Measurements from ENCODE around the gene LUZP4.

LUZP4 gene

DNA sequence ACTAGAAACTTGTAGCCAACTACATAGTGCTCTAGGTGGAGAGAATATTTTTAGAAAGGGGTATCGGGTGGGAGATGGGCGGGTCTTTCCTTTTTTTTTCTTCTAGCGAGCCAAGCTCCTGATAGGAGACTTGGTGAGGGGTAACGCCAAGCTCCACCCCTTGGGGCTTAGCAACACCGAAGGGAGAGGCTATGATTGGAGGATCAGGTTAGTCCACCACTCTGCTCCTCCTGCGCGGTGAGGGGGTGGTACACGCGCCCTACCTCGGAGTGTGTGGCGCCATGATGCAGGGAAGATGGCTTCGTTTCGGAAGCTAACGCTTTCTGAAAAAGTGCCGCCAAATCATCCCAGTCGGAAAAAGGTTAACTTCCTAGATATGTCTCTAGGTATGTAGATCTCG is at the start of gene LUZP4:
Gene LUZP4, plus strand, starts transcription at position 251 of the 400 bp plus-strand sequence. Its CDS starts 45 bp downstream, at position 296.
- Histone ChIP-seq H3K36me3 (no peaks in the 10 kb centered on the region), H3K27me3 (no peaks in the 10 kb centered on the region), H3K27ac (no peak within 1 kb of the TSS), H3K4me3 (no peak within 1 kb of the TSS), H3K4me1 (no peaks in the 10 kb centered on the region), H3K9me3 (peaks cover 0 to 10% (median 0%) of the 10 kb centered on the region in 3 donors)
- intact Hi-C loops (cut with DNase I; ENCODE audit: low total_unique reads) = no loop called here
- TF ChIP-seq, protein P1, sequence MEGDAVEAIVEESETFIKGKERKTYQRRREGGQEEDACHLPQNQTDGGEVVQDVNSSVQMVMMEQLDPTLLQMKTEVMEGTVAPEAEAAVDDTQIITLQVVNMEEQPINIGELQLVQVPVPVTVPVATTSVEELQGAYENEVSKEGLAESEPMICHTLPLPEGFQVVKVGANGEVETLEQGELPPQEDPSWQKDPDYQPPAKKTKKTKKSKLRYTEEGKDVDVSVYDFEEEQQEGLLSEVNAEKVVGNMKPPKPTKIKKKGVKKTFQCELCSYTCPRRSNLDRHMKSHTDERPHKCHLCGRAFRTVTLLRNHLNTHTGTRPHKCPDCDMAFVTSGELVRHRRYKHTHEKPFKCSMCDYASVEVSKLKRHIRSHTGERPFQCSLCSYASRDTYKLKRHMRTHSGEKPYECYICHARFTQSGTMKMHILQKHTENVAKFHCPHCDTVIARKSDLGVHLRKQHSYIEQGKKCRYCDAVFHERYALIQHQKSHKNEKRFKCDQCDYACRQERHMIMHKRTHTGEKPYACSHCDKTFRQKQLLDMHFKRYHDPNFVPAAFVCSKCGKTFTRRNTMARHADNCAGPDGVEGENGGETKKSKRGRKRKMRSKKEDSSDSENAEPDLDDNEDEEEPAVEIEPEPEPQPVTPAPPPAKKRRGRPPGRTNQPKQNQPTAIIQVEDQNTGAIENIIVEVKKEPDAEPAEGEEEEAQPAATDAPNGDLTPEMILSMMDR (IDR thresholded peaks at IDR 0.05) = no peak
- DNase-seq = no peak

- Histone ChIP-seq H3K9me3 (no peaks in the 10 kb centered on the region), H3K36me3 (no peaks in the 10 kb centered on the region), H3K27ac (no peak overlapping the region), H3K4me1 (no peaks in the 10 kb centered on the region), H3K4me3 (no peak overlapping the region), H3K27me3 (no peaks in the 10 kb centered on the region)
- no peak for DNase-seq
- TF ChIP-seq, protein P1 (IDR thresholded peaks at IDR 0.05) = no peak
- intact Hi-C loops (cut with DNase I; ENCODE audit: low total_unique reads) = no loop called here
These were observed 37.9 kb upstream of the LUZP4 start for GRCh38 chrX:115251458-115252233.

DNA sequence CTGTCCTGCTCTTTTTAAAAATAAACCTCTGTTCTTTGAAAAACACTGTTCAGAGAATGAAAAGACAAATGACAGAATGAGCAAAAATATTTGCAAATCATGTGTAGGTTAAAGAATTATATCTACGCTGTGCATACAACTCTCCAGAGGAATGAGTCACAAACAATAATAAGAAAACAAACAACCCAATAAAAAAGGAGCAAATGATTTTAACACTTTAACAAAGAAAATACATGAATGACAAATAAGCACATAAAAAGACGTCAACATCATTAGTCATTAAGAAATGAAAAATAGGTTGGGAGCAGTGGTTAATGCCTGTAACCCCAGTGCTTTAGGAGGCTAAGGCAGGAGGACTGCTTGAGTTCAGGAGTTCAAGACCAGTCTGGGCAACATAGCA is 34.5 kb upstream of the LUZP4 start:
- Histone ChIP-seq H3K4me1 (no peaks in the 10 kb centered on the region), H3K36me3 (no peaks in the 10 kb centered on the region), H3K4me3 (no peak overlapping the region), H3K27ac (no peak overlapping the region), H3K9me3 (no peaks in the 10 kb centered on the region), H3K27me3 (no peaks in the 10 kb centered on the region)
- DNase-seq = no peak
- TF ChIP-seq, protein P1 (IDR thresholded peaks at IDR 0.05) = no peak
- intact Hi-C loops (cut with DNase I; ENCODE audit: low total_unique reads) = no loop called here

- no peak for DNase-seq
- Histone ChIP-seq H3K4me3 (no peak overlapping the region), H3K27ac (no peak overlapping the region), H3K36me3 (no peaks in the 10 kb centered on the region), H3K9me3 (no peaks in the 10 kb centered on the region), H3K27me3 (no peaks in the 10 kb centered on the region), H3K4me1 (no peaks in the 10 kb centered on the region)
- TF ChIP-seq, protein P1 (IDR thresholded peaks at IDR 0.05) = no peak
- intact Hi-C loops (cut with DNase I; ENCODE audit: low total_unique reads) = no loop called here
These were observed 31.8 kb upstream of the LUZP4 start for GRCh38 chrX:115257711-115258110.

GRCh38 chrX:115259238-115259875 is 30.2 kb upstream of the LUZP4 start:
- H3K9me3 ChIP-seq = no peaks in the 10 kb centered on the region
- intact Hi-C loops (cut with DNase I; ENCODE audit: low total_unique reads) = no loop called here
- TF ChIP-seq, protein P1 (IDR thresholded peaks at IDR 0.05) = no peak
- no peak overlapping the region for H3K4me3 ChIP-seq
- no peak overlapping the region for H3K27ac ChIP-seq
- H3K4me1 ChIP-seq = no peaks in the 10 kb centered on the region
- H3K27me3 ChIP-seq = no peaks in the 10 kb centered on the region
- DNase-seq = no peak
- H3K36me3 ChIP-seq = no peaks in the 10 kb centered on the region
